ACC112 (cell line): ENCODE results near the gene TSPAN1.
A peak's percentile ranks its signal among the peaks of the same experiment; 100 is the strongest.

Experiments
- H2AFZ ChIP-seq: fragments of 200-600 bp; sonication (generic); one replicate; pipeline ENCODE4 v1.6.0; 2017; ENCODE audit warnings: antibody characterized with exemption, low read length; ENCODE audit not compliant: unreplicated experiment
- H3K27ac ChIP-seq: fragments of 200-600 bp; sonication (generic); 2 replicates; pipeline ENCODE4 v1.5.1; 2014; ENCODE audit warnings: low read depth, mild to moderate bottlenecking, antibody characterized with exemption, low read length, moderate library complexity
- H3K27me3 ChIP-seq: fragments of 200-600 bp; sonication (generic); 2 replicates; pipeline ENCODE4 v1.6.1; 2014; ENCODE audit warnings: mild to moderate bottlenecking, antibody characterized with exemption, low read length, moderate library complexity, mixed read lengths; ENCODE audit not compliant: insufficient read depth
- H3K36me3 ChIP-seq: fragments of 200-600 bp; sonication (generic); 2 replicates; pipeline ENCODE4 v1.6.1; 2016; ENCODE audit warnings: mild to moderate bottlenecking, antibody characterized with exemption, low read length, moderate library complexity, mixed read lengths; ENCODE audit not compliant: insufficient read depth
- H3K4me1 ChIP-seq: fragments of 200-600 bp; sonication (generic); one replicate; pipeline ENCODE4 v1.6.1; 2016; ENCODE audit warnings: low read length, mixed read lengths; ENCODE audit not compliant: insufficient read depth, unreplicated experiment, control insufficient read depth
- H3K4me3 ChIP-seq: fragments of 200-600 bp; sonication (generic); 2 replicates; pipeline ENCODE4 v1.5.1; 2014; ENCODE audit warnings: mild to moderate bottlenecking, low read depth, low read length
- H3K79me2 ChIP-seq: fragments of 200-600 bp; sonication (generic); one replicate; pipeline ENCODE4 v1.6.0; 2016; ENCODE audit warnings: low read length; ENCODE audit not compliant: control insufficient read depth, unreplicated experiment, insufficient read depth

Gene TSPAN1

DNA sequence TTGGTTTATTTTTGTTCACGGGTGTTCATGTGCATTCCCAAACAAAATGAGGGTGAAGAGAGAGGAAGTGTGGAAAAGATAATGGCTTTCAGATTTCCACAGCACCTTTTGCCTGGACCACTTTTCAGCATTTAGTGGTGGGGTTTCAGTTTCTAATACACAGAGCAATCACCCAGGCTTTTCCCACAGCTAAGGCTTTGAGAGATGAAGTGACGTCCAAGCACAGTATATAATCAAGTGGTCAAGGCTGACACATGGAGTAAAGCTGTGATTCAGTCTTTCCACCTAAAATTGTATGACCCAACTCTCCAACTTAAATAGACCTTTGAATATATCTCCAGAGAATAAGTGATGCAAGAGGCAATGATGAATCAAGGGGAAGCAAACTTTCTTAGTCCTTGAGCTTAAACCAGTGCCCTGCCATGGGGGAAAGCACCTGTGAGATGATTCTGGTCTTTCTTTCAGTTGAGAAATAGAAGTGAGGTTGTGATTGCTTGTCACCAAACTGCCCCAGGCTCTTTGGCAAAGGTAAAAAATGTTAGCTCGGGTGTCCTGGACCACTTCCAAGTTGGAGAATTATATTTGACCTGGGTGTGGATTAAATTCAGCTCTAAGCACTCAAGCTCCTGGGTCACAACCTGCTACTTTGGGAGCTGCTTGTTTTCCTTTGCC, 40.1 kb upstream of the TSPAN1 start:
- Histone ChIP-seq H3K4me1 (peaks cover 28% of the 10 kb centered on the region), H3K27me3 (no peaks in the 10 kb centered on the region), H3K4me3 (no peak overlapping the region), H2AFZ (no peak overlapping the region), H3K36me3 (no peaks in the 10 kb centered on the region), H3K79me2 (peaks cover 19% of the 10 kb centered on the region), H3K27ac (peak overlapping the region; percentile 94)

- Histone ChIP-seq H3K36me3 (no peaks in the 10 kb centered on the region), H3K4me3 (no peak overlapping the region), H3K27me3 (no peaks in the 10 kb centered on the region), H3K79me2 (peaks cover under 1% of the 10 kb centered on the region), H3K27ac (no peak overlapping the region), H3K4me1 (peaks cover 24% of the 10 kb centered on the region), H2AFZ (no peak overlapping the region)
Observed at GRCh38 chr1:46136711-46137110, 38.2 kb upstream of the TSPAN1 start.

DNA sequence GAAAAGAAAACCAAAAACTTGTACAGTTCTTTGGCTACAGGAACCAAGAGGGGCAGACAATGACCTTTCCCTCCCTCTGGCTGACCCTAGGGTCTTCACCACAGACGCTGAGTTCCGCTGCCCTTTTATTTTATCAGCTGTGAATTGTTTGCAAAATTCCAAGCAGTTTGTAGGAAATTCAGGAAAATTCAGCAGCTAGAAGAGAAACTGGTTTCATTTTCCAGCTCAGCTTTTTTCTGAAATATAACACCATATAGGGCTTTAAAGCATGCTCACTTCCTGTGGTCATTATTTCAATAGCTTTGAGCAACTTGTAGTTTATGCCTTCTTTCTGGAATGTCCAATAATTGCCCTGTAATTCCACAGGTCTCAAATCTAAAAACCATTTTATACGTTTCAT, 37.0 kb upstream of the TSPAN1 start:
- H3K27ac ChIP-seq: peak overlapping the region; percentile 30
- H3K79me2 ChIP-seq: no peaks in the 10 kb centered on the region
- H3K36me3 ChIP-seq: no peaks in the 10 kb centered on the region
- H2AFZ ChIP-seq: peak overlapping the region; percentile 73
- no peaks in the 10 kb centered on the region for H3K27me3 ChIP-seq
- H3K4me3 ChIP-seq: peak overlapping the region; percentile 61
- H3K4me1 ChIP-seq: peaks cover 24% of the 10 kb centered on the region

GRCh38 chr1:46148318-46148717, 26.6 kb upstream of the TSPAN1 start:
- Histone ChIP-seq H3K36me3 (no peaks in the 10 kb centered on the region), H3K4me1 (no peaks in the 10 kb centered on the region), H3K27me3 (no peaks in the 10 kb centered on the region), H3K79me2 (no peaks in the 10 kb centered on the region), H3K27ac (no peak overlapping the region), H2AFZ (no peak overlapping the region), H3K4me3 (no peak overlapping the region)

DNA sequence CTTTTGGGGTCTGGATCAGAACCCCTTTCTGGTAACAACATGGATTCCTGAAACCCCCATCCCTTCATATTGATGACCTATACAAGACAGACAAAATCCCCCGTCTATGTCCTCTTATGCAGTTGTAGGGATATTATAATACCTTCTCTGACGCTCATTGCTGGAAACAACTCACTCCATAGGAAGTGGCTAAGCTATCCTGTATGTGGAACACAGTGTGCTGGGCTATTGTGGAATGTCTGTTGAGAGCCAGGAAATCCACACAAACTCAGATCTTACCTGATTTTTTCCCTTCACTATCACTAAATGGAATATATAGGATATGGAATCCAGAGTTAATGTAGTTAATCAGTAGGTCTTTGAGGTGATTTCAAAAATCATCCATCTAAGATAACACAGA, 24.8 kb upstream of the TSPAN1 start:
- Histone ChIP-seq H3K4me1 (no peaks in the 10 kb centered on the region), H3K27ac (no peak overlapping the region), H3K79me2 (no peaks in the 10 kb centered on the region), H3K4me3 (no peak overlapping the region), H3K36me3 (no peaks in the 10 kb centered on the region), H3K27me3 (no peaks in the 10 kb centered on the region), H2AFZ (no peak overlapping the region)

GRCh38 chr1:46152016-46152415, 22.9 kb upstream of the TSPAN1 start:
- Histone ChIP-seq H3K27ac (no peak overlapping the region), H3K79me2 (no peaks in the 10 kb centered on the region), H2AFZ (no peak overlapping the region)

GRCh38 chr1:46153228-46153627, 21.7 kb upstream of the TSPAN1 start:
- Histone ChIP-seq H2AFZ (no peak overlapping the region), H3K27me3 (no peaks in the 10 kb centered on the region), H3K4me1 (no peaks in the 10 kb centered on the region), H3K36me3 (no peaks in the 10 kb centered on the region), H3K27ac (no peak overlapping the region), H3K4me3 (no peak overlapping the region), H3K79me2 (no peaks in the 10 kb centered on the region)

More at GRCh38 chr1:46152016-46152415, 22.9 kb upstream of the TSPAN1 start:
- no peaks in the 10 kb centered on the region for H3K4me1 ChIP-seq
- H3K36me3 ChIP-seq: no peaks in the 10 kb centered on the region
- H3K27me3 ChIP-seq: no peaks in the 10 kb centered on the region
- no peak overlapping the region for H3K4me3 ChIP-seq

- H3K79me2 ChIP-seq: no peaks in the 10 kb centered on the region
Observed at GRCh38 chr1:46153732-46154131, 21.2 kb upstream of the TSPAN1 start.

DNA sequence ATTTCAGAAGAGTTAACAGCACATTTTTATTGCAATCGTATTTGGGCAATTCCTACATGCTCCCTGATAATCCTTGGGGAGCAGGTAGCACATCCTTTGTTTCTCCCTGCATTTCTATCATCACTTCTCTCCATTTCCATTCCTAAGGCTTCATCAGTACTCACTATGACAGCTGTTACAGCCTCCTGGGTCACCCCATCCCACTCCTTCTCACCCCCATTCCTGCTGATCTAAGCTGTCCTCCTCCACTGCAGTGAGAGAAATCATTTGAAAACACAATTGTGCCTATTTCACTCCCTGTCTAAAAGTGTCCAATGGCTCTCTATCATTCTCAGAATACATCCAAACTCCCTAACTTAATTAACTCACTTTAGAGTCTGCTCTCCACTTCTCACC, 17.0 kb upstream of the TSPAN1 start:
- H3K4me3 ChIP-seq: no peak overlapping the region

More at GRCh38 chr1:46153732-46154131, 21.2 kb upstream of the TSPAN1 start:
- no peaks in the 10 kb centered on the region for H3K4me1 ChIP-seq
- H2AFZ ChIP-seq: no peak overlapping the region
- no peak overlapping the region for H3K4me3 ChIP-seq
- H3K27me3 ChIP-seq: no peaks in the 10 kb centered on the region
- no peaks in the 10 kb centered on the region for H3K36me3 ChIP-seq
- no peak overlapping the region for H3K27ac ChIP-seq

DNA sequence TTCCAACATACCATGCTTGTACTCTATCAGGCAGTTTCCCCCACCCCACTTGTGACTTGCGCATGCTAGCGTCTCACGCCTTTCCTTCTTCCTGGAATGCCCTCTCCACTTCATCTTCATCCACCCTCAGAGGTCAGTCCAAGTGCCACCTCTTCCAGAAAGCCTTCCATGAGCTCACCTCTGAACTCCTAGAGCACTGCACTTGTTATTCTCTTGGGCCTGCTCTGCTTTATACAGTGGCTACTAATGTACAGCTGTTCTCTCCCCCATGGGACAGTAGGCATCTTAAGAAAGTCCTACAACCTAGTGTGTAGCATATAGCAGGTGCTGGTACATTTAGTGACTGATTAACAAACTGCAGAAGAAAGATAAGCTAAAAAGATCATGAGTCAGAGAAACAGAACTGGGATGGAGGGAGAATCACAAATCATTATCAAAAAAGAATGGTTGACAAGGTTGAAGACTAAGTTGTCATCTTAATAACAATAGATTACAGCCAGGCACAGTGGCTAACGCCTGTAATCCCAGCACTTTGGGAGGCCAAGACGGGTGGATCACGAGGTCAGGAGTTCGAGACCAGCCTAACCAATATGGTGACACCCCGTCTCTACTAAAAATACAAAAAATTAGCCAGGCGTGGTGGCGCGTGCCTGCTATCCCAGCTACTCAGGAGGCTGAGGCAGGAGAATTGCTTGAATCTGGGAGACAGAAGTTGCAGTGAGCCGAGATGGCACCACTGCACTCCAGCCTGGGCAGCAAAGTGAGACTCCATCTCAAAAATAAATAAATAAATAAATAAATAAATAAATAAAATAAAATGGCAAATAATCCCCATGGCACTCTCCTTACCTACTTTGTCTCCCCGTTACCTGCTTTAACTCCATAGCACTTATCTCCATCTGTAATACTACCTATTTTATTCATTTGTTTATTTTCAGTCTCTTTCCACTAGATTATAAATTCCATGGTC, 16.3 kb upstream of the TSPAN1 start:
- no peak overlapping the region for H2AFZ ChIP-seq

More for the DNA sequence above, 17.0 kb upstream of the TSPAN1 start:
- Histone ChIP-seq H2AFZ (no peak overlapping the region), H3K4me1 (no peaks in the 10 kb centered on the region), H3K36me3 (no peaks in the 10 kb centered on the region), H3K79me2 (no peaks in the 10 kb centered on the region), H3K27ac (no peak overlapping the region), H3K27me3 (peaks cover 4% of the 10 kb centered on the region)

More for the DNA sequence above, 16.3 kb upstream of the TSPAN1 start:
- Histone ChIP-seq H3K27me3 (peaks cover 4% of the 10 kb centered on the region), H3K4me3 (no peak overlapping the region), H3K4me1 (no peaks in the 10 kb centered on the region), H3K36me3 (no peaks in the 10 kb centered on the region), H3K79me2 (no peaks in the 10 kb centered on the region), H3K27ac (no peak overlapping the region)
